SK-N-SH (cell line): Measurements from ENCODE around the gene EMCN. TPM values are rescaled to one million over a fixed set of nuclear protein-coding genes. Genes with fewer than 3 reads are reported as not detected.

ENCODE experiments used
- CTCF ChIA-PET: fragments of 300-600, 350-600 bp; formaldehyde crosslinking; extraction: SDS; loops from one replicate; lab custom pipeline; 2021; lab: Yijun Ruan, JAX
- POLR2A ChIA-PET: fragments of 350-600 bp; sonication (Branson Sonifier 250); formaldehyde crosslinking; extraction: SDS; loops from one replicate; lab custom pipeline; 2020; ENCODE audit warnings: antibody characterized with exemption, inconsistent platforms; lab: Yijun Ruan, JAX
- DNase-seq: peaks from one replicate; pipeline ENCODE4 v3.0.0; 2012
- H2AFZ ChIP-seq: fragments of 200-600 bp; sonication (generic); 2 replicates; pipeline ENCODE4 v1.8.1; 2016; ENCODE audit warnings: antibody characterized with exemption, mild to moderate bottlenecking, low read depth
- H3F3A ChIP-seq: fragments of 200-600 bp; sonication (generic); replicated peaks from 2 replicates; pipeline ENCODE3; 2016; ENCODE audit warnings: antibody characterized with exemption, mild to moderate bottlenecking; ENCODE audit not compliant: insufficient read depth
- H3K27ac ChIP-seq, 2 experiments: fragments of 200-500 bp in 1 of 2; fragments of 200-600 bp in 1 of 2; sonication (Bioruptor generic) in 1 of 2; sonication (generic), shearing (Covaris generic) in 1 of 2; 2 replicates each; pipeline versions ENCODE4 v1.5.1 to v1.6.1; 2014 to 2016; ENCODE audit warnings: low read depth in 2 of 2, inconsistent platforms in 1 of 2, low read length in 1 of 2, mild to moderate bottlenecking in 1 of 2, mixed read lengths in 1 of 2
- H3K27me3 ChIP-seq: fragments of 200-600 bp; sonication (generic), shearing (Covaris generic); 2 replicates; pipeline ENCODE4 v1.6.1; 2016; ENCODE audit warnings: mixed run types; ENCODE audit not compliant: insufficient read depth
- H3K36me3 ChIP-seq, 2 experiments: fragments of 200-500 bp in 1 of 2; fragments of 200-600 bp in 1 of 2; sonication (Bioruptor generic) in 1 of 2; sonication (generic) in 1 of 2; replicated peaks in 1 of 2; 2 replicates each; pipeline versions ENCODE3 to v1.5.1; 2014 to 2016; ENCODE audit warnings: low read length in 1 of 2, mild to moderate bottlenecking in 1 of 2; ENCODE audit not compliant: insufficient read depth in 2 of 2, control insufficient read depth in 1 of 2
- H3K4me1 ChIP-seq, 2 experiments: fragments of 200-500 bp in 1 of 2; fragments of 200-600 bp in 1 of 2; sonication (Bioruptor generic) in 1 of 2; sonication (generic), shearing (Covaris generic) in 1 of 2; 2 replicates each; pipeline versions ENCODE4 v1.5.1 to v1.6.1; 2014 to 2016; ENCODE audit warnings: low read depth in 1 of 2, low read length in 1 of 2, mixed run types in 1 of 2; ENCODE audit not compliant: insufficient read depth in 2 of 2, control insufficient read depth in 1 of 2
- H3K4me2 ChIP-seq: fragments of 200-600 bp; sonication (generic), shearing (Covaris generic); 2 replicates; pipeline ENCODE4 v1.6.1; 2017; ENCODE audit warnings: mixed run types
- H3K4me3 ChIP-seq, 2 experiments: fragments of 200-500 bp in 1 of 2; fragments of 200-600 bp in 1 of 2; sonication (Bioruptor generic) in 1 of 2; sonication (generic), shearing (Covaris generic) in 1 of 2; 2 replicates each; pipeline versions ENCODE4 v1.5.1 to v1.8.1; 2014 to 2016; ENCODE audit warnings: low read depth in 2 of 2, inconsistent platforms in 1 of 2, low read length in 1 of 2, mild to moderate bottlenecking in 1 of 2, mixed read lengths in 1 of 2, moderate library complexity in 1 of 2
- H3K79me2 ChIP-seq: fragments of 200-600 bp; sonication (generic); 2 replicates; pipeline ENCODE4 v1.8.1; 2017; ENCODE audit warnings: mild to moderate bottlenecking; ENCODE audit not compliant: insufficient read depth
- H3K9ac ChIP-seq: fragments of 200-600 bp; sonication (generic); 2 replicates; pipeline ENCODE4 v1.6.1; 2017; ENCODE audit warnings: mixed run types
- H3K9me2 ChIP-seq: fragments of 200-600 bp; sonication (generic); 2 replicates; pipeline ENCODE4 v1.6.1; 2017; ENCODE audit warnings: mixed run types
- H3K9me3 ChIP-seq: fragments of 200-600 bp; sonication (generic); 2 replicates; pipeline ENCODE4 v1.6.1; 2017; ENCODE audit warnings: mixed run types, mild to moderate bottlenecking, moderate library complexity
- H4K20me1 ChIP-seq: fragments of 200-600 bp; sonication (generic); 2 replicates; pipeline ENCODE4 v1.6.1; 2017; ENCODE audit warnings: mild to moderate bottlenecking, mixed run types; ENCODE audit not compliant: insufficient read depth
- CHD2 ChIP-seq: fragments of 150-350 bp; IDR thresholded peaks from 2 replicates; pipeline ENCODE4 v1.6.1; 2018; ENCODE audit warnings: low read length; ENCODE audit not compliant: partially characterized antibody
- EP300 ChIP-seq, 2 experiments: IDR thresholded peaks; 2 replicates each; pipeline versions ENCODE4 v1.4.0 to v1.6.1; 2012; ENCODE audit warnings: borderline replicate concordance in 1 of 2, low read depth in 1 of 2, low read length in 1 of 2
- GABPA ChIP-seq: IDR thresholded peaks from 2 replicates; pipeline ENCODE4 v1.4.0; 2012; ENCODE audit warnings: low read depth, mild to moderate bottlenecking
- IRF3 ChIP-seq: fragments of 150-350 bp; IDR thresholded peaks from 2 replicates; pipeline ENCODE4 v1.6.1; 2016; ENCODE audit warnings: mild to moderate bottlenecking, low read depth, low read length
- MEF2A ChIP-seq: IDR thresholded peaks from 2 replicates; pipeline ENCODE4 v1.4.0; 2012; ENCODE audit warnings: low read depth, borderline replicate concordance
- MXI1 ChIP-seq: IDR thresholded peaks from 2 replicates; pipeline ENCODE4 v1.6.1; 2012; ENCODE audit warnings: mild to moderate bottlenecking, low read depth, low read length, improper control_type of control experiment
- NFIC ChIP-seq: IDR thresholded peaks from 2 replicates; pipeline ENCODE4 v1.4.0; 2012; ENCODE audit warnings: borderline replicate concordance
- PBX3 ChIP-seq: IDR thresholded peaks from 2 replicates; pipeline ENCODE4; 2012
- RAD21 ChIP-seq: IDR thresholded peaks from 2 replicates; pipeline ENCODE4 v1.6.1; 2012; ENCODE audit warnings: mild to moderate bottlenecking, low read length
- REST ChIP-seq: IDR thresholded peaks from 2 replicates; pipeline ENCODE4 v1.6.1; 2012; ENCODE audit warnings: mild to moderate bottlenecking, low read depth, low read length, moderate library complexity
- RFX5 ChIP-seq: IDR thresholded peaks from 2 replicates; pipeline ENCODE4 v1.6.1; 2012; ENCODE audit warnings: mild to moderate bottlenecking, improper control_type of control experiment, low read length
- RXRA ChIP-seq: IDR thresholded peaks from 2 replicates; pipeline ENCODE4 v1.4.0; 2012; ENCODE audit warnings: low read depth, mild to moderate bottlenecking, borderline replicate concordance
- SIN3A ChIP-seq: IDR thresholded peaks from 2 replicates; pipeline ENCODE4 v1.6.1; 2012; ENCODE audit warnings: low read depth, mild to moderate bottlenecking, low read length, moderate library complexity, borderline replicate concordance
- TCF12 ChIP-seq: IDR thresholded peaks from 2 replicates; pipeline ENCODE4 v1.4.0; 2012
- TEAD4 ChIP-seq: IDR thresholded peaks from 2 replicates; pipeline ENCODE4 v1.4.0; 2012; ENCODE audit warnings: mild to moderate bottlenecking, borderline replicate concordance; ENCODE audit not compliant: insufficient read depth
- USF1 ChIP-seq: IDR thresholded peaks from 2 replicates; pipeline ENCODE4 v1.4.0; 2012; ENCODE audit warnings: low read depth, borderline replicate concordance
- YY1 ChIP-seq: IDR thresholded peaks from 2 replicates; pipeline ENCODE4 v1.4.0; 2012; ENCODE audit warnings: low read depth, mild to moderate bottlenecking
- ZBTB33 ChIP-seq: IDR thresholded peaks from 2 replicates; pipeline ENCODE4 v1.4.0; 2012; ENCODE audit warnings: low read depth, borderline replicate concordance
- polyA plus RNA-seq, 3 experiments: library from polyadenylated mRNA; depleted of rRNA; stranded (reverse); fragments of >200 nt; gene quantifications; 2 replicates each; pipeline ENCODE4 v1.2.3, GENCODE V29; 2012

Gene EMCN
- polyA plus RNA-seq, 1 of the 3 experiments (the other 2 are of a cell fraction), result 0.30 TPM

- TF ChIP-seq NFIC, result no peak
- TF ChIP-seq, all 33 proteins: peak for 0
Observed at GRCh38 chr4:100492129-100492528, 25.7 kb downstream of the EMCN start (continued).

GRCh38 chr4:100489305-100489704, 28.5 kb downstream of the EMCN start:
- no peaks in the 10 kb centered on the region for H3K27me3 ChIP-seq
- CTCF ChIA-PET, result no interaction called here
- no peak for DNase-seq

More at GRCh38 chr4:100489305-100489704, 28.5 kb downstream of the EMCN start:
- no peak overlapping the region for H3K4me2 ChIP-seq
- H3K36me3 ChIP-seq, result no peaks in the 10 kb centered on the region
- no peak overlapping the region for H3K4me3 ChIP-seq
- no peak overlapping the region for H3K27ac ChIP-seq
- H3K9me2 ChIP-seq, result no peaks in the 10 kb centered on the region
- no peak overlapping the region for H2AFZ ChIP-seq
- H4K20me1 ChIP-seq, result no peaks in the 10 kb centered on the region
- H3K4me1 ChIP-seq, result peaks cover 0 to 8% of the 10 kb centered on the region in 2 experiments; a peak in 1 of 4 replicates
- no peak overlapping the region for H3K9ac ChIP-seq
- POLR2A ChIA-PET, result no interaction called here
- TF ChIP-seq RAD21 (no peak), MXI1 (no peak), PBX3 (no peak), REST (no peak), CHD2 (no peak), TEAD4 (no peak), MEF2A (no peak), GABPA (no peak), SIN3A (no peak), ZBTB33 (no peak), YY1 (no peak), RFX5 (no peak), EP300 (IDR thresholded peaks at IDR 0.05; ENCODE audit: borderline replicate concordance in 1 of 2, low read depth in 1 of 2, low read length in 1 of 2) (no peak), TCF12 (no peak), IRF3 (no peak), USF1 (no peak), RXRA (no peak), NFIC (no peak)
- H3K9me3 ChIP-seq, result peaks cover 4% of the 10 kb centered on the region; the same call in 1 of the 2 replicates
- no peaks in the 10 kb centered on the region for H3K79me2 ChIP-seq
- peaks cover 13% of the 10 kb centered on the region for H3F3A ChIP-seq
